Mucosa of descending colon (tissue), 3 donors: ENCODE measurements around the gene TYMP. TPM values are rescaled to one million over a fixed set of nuclear protein-coding genes. Genes with fewer than 3 reads are reported as not detected.
A peak's percentile ranks its signal among the peaks of the same experiment; 100 is the strongest.

ENCODE experiments used
- ATAC-seq: fragments of 200-7000 bp; cut with Tn5 transposase; one replicate; pipeline ENCODE4 v1.9.1; 2020; ENCODE audit warnings: mild to moderate bottlenecking, moderate library complexity
- DNase-seq, 3 donors: peaks; one replicate each; pipeline ENCODE4 v3.0.0-alpha.2; 2020
- H3K36me3 ChIP-seq: fragments of 200-600 bp; one replicate; pipeline ENCODE4 v1.8.0; 2021; ENCODE audit warnings: low read depth, mild to moderate bottlenecking
- H3K4me1 ChIP-seq: fragments of 200-600 bp; one replicate; pipeline ENCODE4 v1.8.0; 2021; ENCODE audit warnings: low read depth, mild to moderate bottlenecking
- H3K4me3 ChIP-seq: fragments of 200-600 bp; one replicate; pipeline ENCODE4 v1.8.0; 2021; ENCODE audit warnings: mild to moderate bottlenecking
- H3K9me3 ChIP-seq: fragments of 200-600 bp; one replicate; pipeline ENCODE4 v1.8.0; 2021; ENCODE audit warnings: mild to moderate bottlenecking
- CTCF ChIP-seq: fragments of 200-600 bp; IDR thresholded peaks from one replicate; pipeline ENCODE4 v1.8.0; 2022; ENCODE audit warnings: antibody characterized with exemption, mild to moderate bottlenecking
- intact Hi-C, 2 donors: fragments of 100-400 bp; cut with DNase I in 1 of 2; cut with micrococcal nuclease in 1 of 2; formaldehyde crosslinking; loops; one replicate each; pipeline versions ENCODE4 v1.11.0 to v1.11.1; 2022; cut with DNase I, micrococcal nuclease
- total RNA-seq, 3 donors: library from RNA; stranded (reverse); fragmentation: NEBNext Ultra II Directional in 2 of 3; extraction: Animal tissue kit (Norgen Biotek cat#: 25700) in 2 of 3; gene quantifications; one replicate each; pipeline versions ENCODE4 v1.2.1 to v1.2.4, GENCODE V29; 2021 to 2023
- donor health status: DM: no; HTN: no; CAD: no; lungs with moderate emphysema.
- donor health status: DM: no; HTN: no; CAD: no.
- donor health status: DM: no; HTN: yes; CAD: no.

TYMP gene
- total RNA-seq, 3 donors from 2014 or later = 27.7 to 88.7 (median 34.8) TPM

DNA sequence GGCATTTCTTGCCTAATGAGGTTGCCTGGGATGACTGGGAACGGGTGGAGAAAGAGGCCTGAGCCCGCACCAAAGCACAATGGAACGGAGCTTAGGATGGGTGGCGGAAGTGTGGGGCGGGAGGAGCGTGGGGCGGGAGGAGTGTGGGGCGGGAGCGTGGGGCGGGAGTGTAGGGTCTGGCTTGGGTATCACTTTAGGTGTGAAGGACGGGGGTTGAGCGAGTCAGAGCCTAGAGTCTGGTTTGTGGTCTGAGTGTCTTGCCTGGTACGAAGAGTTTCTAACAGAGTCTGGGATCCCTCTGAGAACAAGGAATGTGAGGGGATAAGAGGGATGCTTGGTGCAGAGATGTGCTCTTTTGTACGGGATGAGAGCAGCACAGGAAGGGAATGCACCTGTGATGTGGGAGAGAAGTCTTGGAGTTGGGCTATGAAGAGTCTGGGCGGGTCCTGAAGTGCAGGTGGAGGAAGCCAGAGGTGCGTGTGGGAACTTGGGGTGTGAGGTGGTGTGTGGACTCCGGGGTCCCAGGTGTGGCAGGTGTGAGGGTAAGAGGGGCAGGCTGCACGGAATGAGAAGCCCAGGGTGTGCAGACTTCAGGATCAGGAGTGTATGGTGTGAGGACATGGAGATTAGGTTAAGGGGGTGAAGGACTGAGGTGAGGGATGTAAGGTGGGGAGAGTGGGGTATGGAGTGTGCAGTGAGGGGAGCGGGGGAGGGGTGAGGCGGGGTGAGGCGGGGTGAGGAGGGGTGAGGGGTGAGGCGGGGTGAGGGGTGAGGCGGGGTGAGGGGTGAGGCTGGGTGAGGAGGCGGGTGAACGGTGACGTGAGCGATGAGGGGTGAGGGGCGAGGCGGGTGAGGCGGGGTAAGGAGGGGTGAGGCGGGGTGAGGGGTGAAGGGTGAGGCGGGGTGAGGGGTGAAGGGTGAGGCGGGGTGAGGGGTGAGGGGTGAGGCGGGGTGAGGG is 31.9 kb upstream of the TYMP start:
- H3K4me1 ChIP-seq = peaks cover 7% of the 10 kb centered on the region
- H3K4me3 ChIP-seq = no peak overlapping the region
- intact Hi-C loops = no loop called here
- no peaks in the 10 kb centered on the region for H3K36me3 ChIP-seq
- no peaks in the 10 kb centered on the region for H3K9me3 ChIP-seq
- TF ChIP-seq CTCF = no peak
- peak in 1 of 3 donors; percentile 69 for DNase-seq
- ATAC-seq = no peak

GRCh38 chr22:50560034-50560433 is 30.2 kb upstream of the TYMP start:
- no peak for ATAC-seq
- Histone ChIP-seq H3K36me3 (no peaks in the 10 kb centered on the region), H3K4me1 (peaks cover 7% of the 10 kb centered on the region), H3K4me3 (no peak overlapping the region), H3K9me3 (no peaks in the 10 kb centered on the region)
- TF ChIP-seq CTCF = no peak
- no peak for DNase-seq
- intact Hi-C loops = no loop called here

DNA sequence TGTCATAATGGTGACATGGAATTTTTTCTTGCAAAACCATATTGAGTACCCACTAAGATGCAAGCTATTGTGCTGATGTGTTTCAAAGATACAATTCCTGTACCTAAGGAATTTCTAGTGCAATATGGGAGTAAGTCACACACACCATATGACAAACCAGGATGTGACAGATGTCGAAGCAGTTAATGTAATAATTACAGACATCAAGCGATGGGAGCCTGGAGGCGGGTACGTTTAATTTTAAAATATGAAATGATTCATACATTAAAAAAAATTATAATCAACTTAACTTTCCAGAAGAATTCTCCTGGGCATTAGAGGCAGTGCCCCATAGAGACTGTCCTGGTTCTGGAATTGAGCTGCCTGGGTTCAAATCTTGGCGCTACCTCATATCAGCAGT is 26.9 kb upstream of the TYMP start:
- Histone ChIP-seq H3K36me3 (no peaks in the 10 kb centered on the region), H3K4me1 (no peaks in the 10 kb centered on the region), H3K9me3 (no peaks in the 10 kb centered on the region), H3K4me3 (no peak overlapping the region)
- intact Hi-C loops = no loop called here
- TF ChIP-seq CTCF = no peak
- ATAC-seq (no peak), DNase-seq (no peak)

GRCh38 chr22:50553310-50553709 is 23.5 kb upstream of the TYMP start:
- TF ChIP-seq CTCF = no peak

GRCh38 chr22:50551160-50551752 is 21.4 kb upstream of the TYMP start:
- Histone ChIP-seq H3K36me3 (no peaks in the 10 kb centered on the region), H3K4me3 (no peak overlapping the region), H3K4me1 (peaks cover 7% of the 10 kb centered on the region), H3K9me3 (no peaks in the 10 kb centered on the region)
- ATAC-seq (peak; percentile 5), DNase-seq (no peak)
- intact Hi-C loops = no loop called here
- no peak for TF ChIP-seq CTCF

More at GRCh38 chr22:50553310-50553709, 23.5 kb upstream of the TYMP start:
- no peaks in the 10 kb centered on the region for H3K9me3 ChIP-seq
- H3K4me1 ChIP-seq = peaks cover 7% of the 10 kb centered on the region
- H3K36me3 ChIP-seq = no peaks in the 10 kb centered on the region
- H3K4me3 ChIP-seq = no peak overlapping the region
- DNase-seq = no peak
- intact Hi-C loops = no loop called here
- no peak for ATAC-seq
